ENCODE measurements around the gene RBL2.
"Not testable (repeated sequence)": the region's sequence is repeated elsewhere in the genome, so short reads cannot be mapped to it uniquely, and the experiment has no call there.

The RBL2 gene, protein sequence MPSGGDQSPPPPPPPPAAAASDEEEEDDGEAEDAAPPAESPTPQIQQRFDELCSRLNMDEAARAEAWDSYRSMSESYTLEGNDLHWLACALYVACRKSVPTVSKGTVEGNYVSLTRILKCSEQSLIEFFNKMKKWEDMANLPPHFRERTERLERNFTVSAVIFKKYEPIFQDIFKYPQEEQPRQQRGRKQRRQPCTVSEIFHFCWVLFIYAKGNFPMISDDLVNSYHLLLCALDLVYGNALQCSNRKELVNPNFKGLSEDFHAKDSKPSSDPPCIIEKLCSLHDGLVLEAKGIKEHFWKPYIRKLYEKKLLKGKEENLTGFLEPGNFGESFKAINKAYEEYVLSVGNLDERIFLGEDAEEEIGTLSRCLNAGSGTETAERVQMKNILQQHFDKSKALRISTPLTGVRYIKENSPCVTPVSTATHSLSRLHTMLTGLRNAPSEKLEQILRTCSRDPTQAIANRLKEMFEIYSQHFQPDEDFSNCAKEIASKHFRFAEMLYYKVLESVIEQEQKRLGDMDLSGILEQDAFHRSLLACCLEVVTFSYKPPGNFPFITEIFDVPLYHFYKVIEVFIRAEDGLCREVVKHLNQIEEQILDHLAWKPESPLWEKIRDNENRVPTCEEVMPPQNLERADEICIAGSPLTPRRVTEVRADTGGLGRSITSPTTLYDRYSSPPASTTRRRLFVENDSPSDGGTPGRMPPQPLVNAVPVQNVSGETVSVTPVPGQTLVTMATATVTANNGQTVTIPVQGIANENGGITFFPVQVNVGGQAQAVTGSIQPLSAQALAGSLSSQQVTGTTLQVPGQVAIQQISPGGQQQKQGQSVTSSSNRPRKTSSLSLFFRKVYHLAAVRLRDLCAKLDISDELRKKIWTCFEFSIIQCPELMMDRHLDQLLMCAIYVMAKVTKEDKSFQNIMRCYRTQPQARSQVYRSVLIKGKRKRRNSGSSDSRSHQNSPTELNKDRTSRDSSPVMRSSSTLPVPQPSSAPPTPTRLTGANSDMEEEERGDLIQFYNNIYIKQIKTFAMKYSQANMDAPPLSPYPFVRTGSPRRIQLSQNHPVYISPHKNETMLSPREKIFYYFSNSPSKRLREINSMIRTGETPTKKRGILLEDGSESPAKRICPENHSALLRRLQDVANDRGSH

DNA sequence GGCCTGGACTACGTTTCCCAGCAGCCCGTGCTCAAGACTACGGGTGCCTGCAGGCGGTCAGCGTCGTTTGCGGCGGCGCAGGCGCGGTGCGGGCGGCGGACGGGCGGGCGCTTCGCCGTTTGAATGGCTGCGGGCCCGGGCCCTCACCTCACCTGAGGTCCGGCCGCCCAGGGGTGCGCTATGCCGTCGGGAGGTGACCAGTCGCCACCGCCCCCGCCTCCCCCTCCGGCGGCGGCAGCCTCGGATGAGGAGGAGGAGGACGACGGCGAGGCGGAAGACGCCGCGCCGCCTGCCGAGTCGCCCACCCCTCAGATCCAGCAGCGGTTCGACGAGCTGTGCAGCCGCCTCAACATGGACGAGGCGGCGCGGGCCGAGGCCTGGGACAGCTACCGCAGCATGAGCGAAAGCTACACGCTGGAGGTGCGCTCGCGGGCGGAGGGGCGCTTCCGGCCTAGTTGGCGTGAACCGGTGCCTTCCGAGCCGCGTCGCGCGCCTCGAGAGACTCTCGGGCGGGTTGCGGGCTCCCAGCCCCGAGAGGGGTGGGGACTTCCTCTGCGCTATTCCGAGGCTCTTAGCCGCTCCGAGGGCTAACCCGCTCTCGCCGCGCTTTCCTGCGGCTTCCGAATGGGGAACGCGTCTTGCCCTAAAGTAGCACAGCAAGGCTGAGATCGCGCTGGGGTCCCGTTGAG lies at the start of gene RBL2:
Gene RBL2, plus strand, starts transcription at position 95 of the 689 bp plus-strand sequence. Its CDS starts 86 bp downstream, at position 181.
- DNase-seq (ENCODE audit: insufficient read length, low spot score) (peak; percentile 72), FAIRE-seq (peak; percentile 66)

DNA sequence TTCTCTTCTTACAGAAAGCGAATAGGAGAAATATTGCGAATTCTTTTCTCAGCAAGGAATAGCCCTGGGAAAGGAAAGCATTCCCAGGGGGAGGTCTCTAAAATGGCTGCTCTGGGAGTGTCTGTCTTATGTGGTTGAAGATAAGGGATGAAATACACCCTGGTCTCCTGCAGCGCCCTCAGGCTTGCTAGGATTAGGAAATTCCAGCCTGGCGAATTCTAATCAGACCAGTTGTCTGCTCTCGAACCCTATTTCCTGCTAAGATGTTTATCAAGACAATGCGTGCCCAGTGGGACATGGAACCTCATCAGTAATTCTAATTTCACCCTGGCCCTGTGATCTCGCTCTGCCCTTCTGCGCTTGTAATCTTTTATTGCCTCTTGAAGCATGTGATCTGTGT lies 49.7 kb upstream of the RBL2 start:
- FAIRE-seq; DNase-seq (ENCODE audit: insufficient read length, low spot score): not testable (repeated sequence)

DNA sequence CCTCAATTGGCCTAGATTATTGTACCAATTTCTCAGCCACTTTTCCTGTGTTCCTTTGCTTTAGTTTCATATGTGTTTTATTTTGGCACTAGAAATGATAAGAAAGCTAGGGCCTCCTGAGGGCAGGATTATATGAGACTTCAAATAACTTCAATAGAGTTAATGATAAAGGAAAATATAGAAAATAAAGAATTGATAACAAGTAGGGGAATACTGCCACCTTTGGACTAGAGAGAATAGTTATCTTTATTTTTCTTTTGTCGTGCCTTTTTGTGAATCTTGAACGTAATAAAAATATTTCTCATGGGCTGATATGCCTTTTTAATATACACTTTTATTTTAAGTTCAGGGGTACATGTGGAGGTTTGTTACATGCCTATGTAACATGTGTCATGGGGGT lies 29.3 kb upstream of the RBL2 start:
- no peak for DNase-seq (ENCODE audit: insufficient read length, low spot score)
- no peak for FAIRE-seq

DNA sequence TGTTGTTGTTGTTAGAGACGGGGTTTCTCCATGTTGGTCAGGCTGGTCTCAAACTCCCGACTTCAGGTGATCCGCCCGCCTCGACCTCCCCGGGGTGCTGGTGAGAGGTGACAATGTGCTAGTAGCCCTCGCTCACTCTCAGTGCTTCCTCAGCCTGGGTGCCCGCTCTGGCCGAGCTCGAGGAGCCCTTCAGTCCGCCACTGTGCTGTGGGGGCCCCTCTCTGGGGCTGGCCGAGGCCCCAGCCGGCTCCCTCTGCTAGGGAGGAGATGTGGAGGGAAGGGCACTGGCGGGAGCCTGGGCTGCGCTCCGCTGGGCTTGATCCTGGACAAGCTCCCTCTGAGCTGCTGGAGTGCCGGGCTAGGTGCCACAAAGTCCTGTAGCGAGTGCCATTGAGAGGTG lies 21.7 kb upstream of the RBL2 start:
- FAIRE-seq, result no peak
- DNase-seq (ENCODE audit: insufficient read length, low spot score), result no peak

DNA sequence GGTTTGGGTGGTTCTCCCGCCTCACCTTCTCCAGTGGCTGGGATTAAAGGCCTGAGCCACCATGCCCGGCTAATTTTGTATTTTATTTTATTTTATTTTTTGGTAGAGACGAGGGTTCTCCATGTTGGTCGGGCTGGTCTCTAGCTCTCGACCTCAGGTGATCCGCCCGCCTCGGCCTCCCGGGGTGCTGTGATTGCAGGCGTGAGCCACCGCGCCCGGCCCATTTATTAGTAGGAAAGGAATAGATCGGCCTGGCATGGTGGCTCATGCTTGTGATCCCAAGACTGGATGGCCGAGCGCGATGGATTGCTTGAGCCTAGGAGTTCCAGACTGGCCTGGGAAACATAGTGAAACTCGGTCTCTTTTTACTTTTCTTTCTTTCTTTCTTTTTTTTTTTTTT lies 20.4 kb upstream of the RBL2 start:
- no peak for DNase-seq (ENCODE audit: insufficient read length, low spot score)
- FAIRE-seq, result no peak

DNA sequence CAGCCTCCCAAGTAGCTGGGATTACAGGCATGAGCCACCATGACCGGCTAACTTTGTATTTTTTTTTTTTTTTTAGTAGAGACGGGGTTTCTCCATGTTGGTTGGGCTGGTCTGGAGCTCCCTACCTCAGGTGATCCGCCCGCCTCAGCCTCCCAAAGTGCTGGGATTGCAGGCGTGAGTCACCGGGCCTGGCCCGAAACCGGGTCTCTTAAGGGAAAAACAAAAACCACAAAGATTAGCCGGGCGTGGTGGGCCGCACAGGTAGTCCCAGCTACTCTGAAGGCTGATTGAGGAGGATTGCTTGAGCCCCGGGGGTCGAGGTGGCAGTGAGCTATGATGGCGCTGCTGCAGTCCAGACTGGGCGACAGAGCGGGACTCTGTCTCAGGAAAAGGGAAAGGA lies 19.9 kb upstream of the RBL2 start:
- no peak for DNase-seq (ENCODE audit: insufficient read length, low spot score)
- no peak for FAIRE-seq

DNA sequence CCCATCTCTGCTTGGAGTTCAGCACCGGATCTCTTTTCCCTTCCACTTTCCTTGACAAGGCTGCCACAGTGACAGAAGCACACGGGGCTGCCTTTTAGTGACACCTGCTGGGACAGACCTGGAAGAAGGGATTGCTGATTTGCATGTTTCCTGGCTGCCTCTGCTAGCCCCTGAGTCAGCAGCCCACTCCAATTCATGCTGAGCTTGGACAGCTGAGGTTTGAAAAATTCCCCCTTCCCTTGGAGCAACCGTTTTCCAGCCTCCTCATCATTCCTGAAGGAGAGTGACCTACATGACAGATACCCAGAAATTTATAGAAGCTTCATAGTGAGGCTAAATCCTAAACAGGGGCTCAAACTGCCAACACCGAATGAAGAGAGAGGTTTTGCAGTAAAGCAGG lies 18.8 kb upstream of the RBL2 start:
- FAIRE-seq (no peak), DNase-seq (ENCODE audit: insufficient read length, low spot score) (no peak)

DNA sequence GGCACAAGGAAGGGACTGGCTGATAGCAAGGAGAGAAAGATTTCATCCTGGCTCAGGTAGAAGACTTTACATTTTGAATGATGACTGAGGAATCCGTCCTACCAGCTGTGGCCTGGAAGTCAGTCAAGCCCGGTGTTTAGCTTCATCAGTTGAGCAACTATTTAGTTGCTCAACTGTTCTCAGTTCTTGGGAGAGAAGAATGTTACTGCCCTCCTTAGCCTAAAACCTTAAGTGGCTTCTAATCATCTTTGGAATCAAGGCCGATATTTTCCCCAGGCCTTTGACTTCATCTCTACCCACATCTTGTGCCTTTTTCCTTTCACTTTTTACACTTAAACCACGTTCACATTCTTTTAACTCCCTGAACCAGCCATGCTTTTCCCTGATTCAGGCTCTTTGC lies 17.3 kb upstream of the RBL2 start:
- FAIRE-seq (no peak), DNase-seq (ENCODE audit: insufficient read length, low spot score) (no peak)

DNA sequence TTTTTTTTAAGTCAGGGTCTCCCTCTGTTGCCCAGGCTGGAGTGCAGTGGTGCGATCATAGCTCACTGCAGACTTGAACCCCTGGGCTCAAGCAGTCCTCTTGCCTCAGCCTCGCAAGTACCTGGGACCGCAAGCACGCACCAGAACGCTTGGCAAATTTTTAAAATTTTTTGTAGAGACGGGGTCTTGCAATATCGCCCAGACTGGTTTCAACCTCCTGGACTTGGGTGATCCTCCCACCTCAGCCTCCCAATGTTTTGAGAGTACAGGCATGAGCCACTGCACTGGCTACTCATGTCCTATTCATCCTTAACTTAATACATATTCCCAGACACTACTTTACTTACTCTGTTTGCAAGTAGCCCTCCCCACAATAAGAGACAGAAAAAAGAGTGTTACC lies 16.3 kb upstream of the RBL2 start:
- DNase-seq (ENCODE audit: insufficient read length, low spot score), result no peak
- no peak for FAIRE-seq

DNA sequence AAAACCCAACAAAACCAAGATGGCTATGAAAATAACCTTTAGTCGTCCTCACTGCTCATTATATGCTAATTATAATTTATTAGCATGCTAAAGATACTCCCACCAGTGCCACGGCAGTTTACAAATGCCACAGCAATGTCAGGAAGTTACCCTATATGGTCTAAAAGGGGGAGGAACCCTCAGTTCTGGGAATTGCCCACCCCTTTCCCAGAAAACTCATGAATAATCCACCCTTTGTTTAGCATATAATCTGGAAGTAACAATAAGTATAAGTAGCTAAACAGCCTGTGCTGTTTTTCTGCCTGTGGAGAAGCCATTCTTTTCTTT lies 14.9 kb upstream of the RBL2 start:
- not testable (repeated sequence) for DNase-seq (ENCODE audit: insufficient read length, low spot score); FAIRE-seq

DNA sequence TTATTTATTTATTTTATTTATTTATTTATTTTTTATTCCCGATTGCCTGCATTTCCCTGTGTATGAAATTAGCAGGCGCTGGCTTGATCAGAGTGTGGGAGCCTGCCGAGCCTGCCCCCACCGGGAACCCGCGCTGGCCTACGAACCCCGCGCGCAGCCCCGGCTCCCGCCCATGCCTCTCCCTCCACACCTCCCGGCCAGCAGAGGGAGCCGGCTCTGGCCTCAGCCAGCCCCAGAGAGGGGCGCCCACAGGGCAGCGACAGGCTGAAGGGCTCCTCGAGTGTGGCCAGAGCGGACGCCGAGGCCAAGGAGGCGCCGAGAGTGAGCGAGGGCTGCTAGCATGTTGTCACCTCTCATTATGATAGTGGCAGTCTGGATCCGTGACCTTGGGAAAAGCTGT lies 13.0 kb upstream of the RBL2 start:
- no peak for FAIRE-seq
- no peak for DNase-seq (ENCODE audit: insufficient read length, low spot score)

DNA sequence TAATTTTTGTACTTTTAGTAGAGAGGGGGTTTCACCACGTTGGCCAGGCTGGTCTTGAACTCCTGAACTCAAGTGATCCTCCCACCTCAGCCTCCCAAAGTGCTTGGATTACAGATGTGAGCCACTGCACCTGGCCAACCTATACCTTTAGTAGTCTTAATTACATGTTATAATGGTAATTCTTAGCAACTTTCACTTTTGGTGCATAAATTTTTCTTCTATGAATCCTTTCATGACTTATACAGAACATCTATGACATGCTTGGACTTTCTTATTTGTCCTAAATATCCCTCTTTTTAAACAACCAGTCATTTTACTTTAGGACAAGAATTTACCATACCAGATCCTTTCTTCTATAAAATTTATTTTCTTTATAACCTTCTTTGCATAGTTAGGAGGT lies 10.3 kb upstream of the RBL2 start:
- DNase-seq (ENCODE audit: insufficient read length, low spot score); FAIRE-seq: not testable (repeated sequence)

DNA sequence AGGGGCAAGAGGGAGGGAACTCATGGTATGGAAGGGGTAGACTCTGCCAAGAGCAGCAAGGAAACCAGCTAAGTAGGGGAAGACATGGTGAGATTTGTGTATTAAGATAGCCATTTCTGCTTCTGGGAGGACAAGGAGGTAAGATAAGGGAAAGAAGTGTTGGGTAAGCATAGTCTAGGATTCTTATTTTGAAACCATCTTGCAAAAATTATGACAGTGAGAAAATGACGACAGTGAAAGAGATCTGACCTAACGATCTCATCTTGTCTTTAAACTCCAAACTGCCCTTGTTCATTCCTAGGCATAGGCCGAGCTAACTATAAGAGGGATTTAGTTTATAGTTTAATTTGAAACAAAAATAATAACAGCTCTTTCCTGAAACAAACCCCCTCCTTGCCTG lies 5.6 kb upstream of the RBL2 start:
- FAIRE-seq, result no peak
- no peak for DNase-seq (ENCODE audit: insufficient read length, low spot score)

DNA sequence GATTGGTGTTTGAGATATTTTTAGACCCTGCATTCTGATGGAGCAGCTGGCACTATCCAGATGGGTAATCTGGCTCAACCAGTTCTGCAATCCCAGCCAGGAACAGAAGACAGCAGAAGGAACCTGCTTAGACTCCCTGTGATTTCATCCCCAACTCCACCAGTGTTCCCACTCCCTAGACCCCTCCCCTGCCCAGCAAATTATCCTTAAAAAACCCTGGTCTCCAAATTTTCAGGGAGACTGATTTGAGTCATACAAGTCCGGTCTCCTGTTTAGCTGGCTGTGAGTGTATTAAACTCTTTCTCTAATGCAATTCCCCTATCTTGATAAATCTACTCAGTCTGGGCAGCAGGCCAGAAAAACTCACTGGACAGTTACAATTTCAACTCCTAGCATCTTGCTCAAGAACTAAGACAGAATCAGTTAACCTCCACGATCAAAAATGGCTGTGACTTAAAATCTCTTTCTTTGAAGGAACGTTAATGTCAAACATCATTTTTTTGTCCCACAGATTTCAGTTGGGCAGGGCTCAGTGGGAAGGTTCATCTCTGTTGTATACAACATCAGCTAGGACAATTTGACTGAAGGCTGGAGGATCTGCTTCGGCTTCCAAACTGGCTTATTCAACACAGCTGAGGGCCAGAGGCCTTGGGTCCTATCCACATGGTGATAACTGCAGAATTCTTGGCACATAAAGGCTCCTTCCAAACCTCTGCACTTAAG lies 4.9 kb upstream of the RBL2 start:
- DNase-seq (ENCODE audit: insufficient read length, low spot score), result no peak
- FAIRE-seq, result no peak

DNA sequence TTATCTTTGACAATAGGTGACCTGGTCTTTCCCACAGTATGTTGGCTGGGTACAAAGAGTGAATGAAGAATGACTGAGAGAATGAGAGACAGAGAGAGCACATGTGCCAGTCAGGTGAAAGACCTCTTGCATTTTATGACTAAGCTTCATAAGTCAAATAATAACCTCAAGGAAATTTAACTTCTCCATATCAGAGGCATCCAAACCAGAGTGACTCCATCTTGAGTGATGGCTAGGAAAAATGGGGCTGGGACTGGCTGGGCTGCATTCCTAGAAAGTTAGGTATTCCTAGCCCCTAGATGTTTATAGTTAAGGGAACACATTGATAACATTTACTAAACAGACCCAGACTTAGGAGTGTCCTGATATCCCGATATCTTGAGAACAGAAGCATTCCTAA lies 3.9 kb upstream of the RBL2 start:
- FAIRE-seq (no peak), DNase-seq (ENCODE audit: insufficient read length, low spot score) (no peak)

DNA sequence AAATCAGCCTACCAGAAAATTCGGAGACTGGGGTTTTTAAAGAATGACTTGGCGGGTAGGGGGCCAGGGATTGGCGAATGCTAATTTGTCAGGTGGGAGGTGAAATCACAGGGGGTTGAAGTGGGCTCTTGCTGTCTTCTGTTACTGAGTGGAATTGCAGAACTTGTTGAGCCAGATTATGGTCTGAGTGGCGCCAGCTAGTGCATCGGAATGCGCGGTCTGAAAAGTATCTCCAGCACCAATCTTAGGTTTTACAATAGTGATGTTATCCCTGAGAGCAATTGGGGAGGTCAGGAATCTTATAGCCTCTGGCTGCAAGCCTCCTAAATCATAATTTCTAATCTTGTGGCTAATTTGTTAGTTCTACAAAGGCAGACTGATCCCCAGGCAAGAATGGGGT lies 762 bp upstream of the RBL2 start:
- FAIRE-seq, result no peak
- DNase-seq (ENCODE audit: insufficient read length, low spot score), result no peak

DNA sequence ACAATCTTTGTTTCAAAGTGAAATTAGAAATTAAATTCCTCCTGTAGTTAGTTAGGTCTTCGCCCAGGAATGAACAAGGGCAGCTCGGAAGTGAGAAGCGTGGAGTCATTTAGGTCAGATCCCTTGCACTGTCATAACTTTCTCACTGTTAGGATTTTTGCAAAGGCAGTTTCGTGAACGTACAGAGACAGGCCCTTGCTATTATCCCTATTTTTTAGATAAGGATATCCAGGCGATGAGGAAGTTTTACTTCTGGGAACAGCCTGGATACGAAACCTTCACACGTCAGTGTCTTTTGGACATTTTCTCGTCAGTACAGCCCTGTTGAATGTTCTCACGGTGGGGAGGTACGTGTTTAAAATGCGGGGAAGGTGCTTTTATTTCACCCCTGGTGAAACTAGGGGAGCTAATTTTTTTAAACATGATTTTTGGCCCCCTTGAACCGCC lies 318 bp upstream of the RBL2 start:
- FAIRE-seq (no peak), DNase-seq (ENCODE audit: insufficient read length, low spot score) (no peak)

DNA sequence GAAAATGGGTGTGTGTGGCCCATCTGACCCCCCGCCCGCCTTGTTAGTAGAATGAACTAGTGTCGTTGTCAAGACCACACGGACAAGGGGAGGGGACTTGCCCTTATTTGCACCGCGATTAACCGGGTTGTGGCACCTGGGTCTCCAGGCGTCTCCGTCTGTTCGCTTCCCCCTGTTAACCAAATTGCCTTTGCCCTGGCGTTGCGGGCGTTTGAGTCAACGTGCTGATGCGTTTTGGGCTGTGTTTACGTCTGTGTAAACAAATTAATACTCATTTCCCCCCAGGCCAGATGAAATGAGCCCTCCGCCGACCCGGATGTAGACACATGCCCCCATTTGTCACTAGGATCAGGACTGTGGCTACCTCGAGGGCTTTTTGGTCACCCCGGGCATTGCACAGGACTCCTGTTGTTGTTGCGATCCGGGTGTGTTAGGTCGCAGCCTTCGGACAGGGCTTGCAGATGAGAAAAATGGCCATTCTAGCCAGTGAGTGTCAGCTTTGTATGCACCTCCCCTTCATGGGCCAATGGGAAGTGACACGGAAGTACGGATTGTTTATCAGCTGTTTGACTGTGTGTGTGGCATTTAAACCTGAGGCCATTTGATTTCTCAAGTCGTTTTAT lies 906 bp downstream of the RBL2 start:
- DNase-seq (ENCODE audit: insufficient read length, low spot score) (peak; percentile 69), FAIRE-seq (peak; percentile 99)

DNA sequence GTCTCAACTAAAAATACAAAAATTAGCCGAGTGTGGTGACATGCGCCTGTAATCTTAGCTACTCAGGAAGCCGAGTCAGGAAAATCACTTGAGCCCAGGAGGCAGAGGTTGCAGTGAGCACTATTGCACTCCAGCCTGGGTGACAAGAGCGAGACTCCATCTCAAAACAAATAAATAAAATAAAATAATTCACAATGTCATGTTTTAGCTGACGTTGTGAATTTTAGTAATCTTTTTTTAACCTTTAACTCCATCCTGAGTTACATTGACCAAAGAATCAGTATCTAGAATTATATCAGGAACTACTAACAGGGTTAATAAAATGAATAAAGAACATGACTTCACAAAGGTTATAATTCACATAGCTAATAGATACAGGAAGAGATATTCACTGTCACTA lies 5.9 kb downstream of the RBL2 start:
- no peak for DNase-seq (ENCODE audit: insufficient read length, low spot score)
- no peak for FAIRE-seq

DNA sequence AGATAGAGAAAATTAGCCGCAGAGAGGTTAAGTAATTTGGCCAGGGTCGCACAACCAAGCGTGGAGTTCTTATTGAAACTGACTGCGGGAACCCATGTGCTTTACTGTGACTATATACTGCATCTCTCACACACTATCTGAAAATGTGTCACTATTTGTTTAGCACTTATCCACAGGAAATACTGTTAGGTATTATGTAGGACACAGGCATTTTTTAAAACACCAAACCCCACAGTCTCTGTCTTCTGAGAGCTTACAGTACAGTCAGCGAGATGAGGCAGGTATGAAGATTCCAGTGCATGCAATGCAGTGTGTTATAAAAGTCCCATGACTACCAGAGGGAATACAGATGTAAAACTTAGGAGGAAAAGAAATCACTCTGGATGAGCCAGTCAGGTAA lies 11.3 kb downstream of the RBL2 start:
- no peak for FAIRE-seq

More for the DNA sequence above, 11.3 kb downstream of the RBL2 start:
- no peak for DNase-seq (ENCODE audit: insufficient read length, low spot score)
